HepG2 (cell line): ENCODE data around the gene ZDHHC8. TPM values are rescaled to one million over a fixed set of nuclear protein-coding genes. Genes with fewer than 3 reads are reported as not detected.

ENCODE experiments used
- ATAC-seq: fragments of 200-7000 bp; cut with Tn5 transposase; 3 replicates; pipeline ENCODE4 v1.9.1; 2020; ENCODE audit warnings: mild to moderate bottlenecking, moderate library complexity
- BruUV-seq: library from RNA; stranded (reverse); fragments of 400-500 nt; replicated peaks from 2 replicates; lab custom pipeline; 2021; lab: Mats Ljungman, UMichigan
- CTCF ChIA-PET: fragments of 300-600 bp; formaldehyde crosslinking; extraction: SDS; loops from one replicate; lab custom pipeline; 2021; ENCODE audit warnings: low total read pairs, inconsistent platforms, low intra/inter-chr PET ratio; lab: Yijun Ruan, JAX
- POLR2A ChIA-PET: fragments of 350-600 bp; sonication (Branson Sonifier 250); formaldehyde crosslinking; loops from one replicate; lab custom pipeline; 2020; ENCODE audit warnings: antibody characterized with exemption, inconsistent platforms; lab: Yijun Ruan, JAX
- DNase-seq: peaks from one replicate; pipeline ENCODE4 v3.0.0-alpha.2; 2015; ENCODE audit warnings: low spot score
- FAIRE-seq: peaks from 3 replicates; lab custom pipeline; 2011; peaks lifted over from hg19 to GRCh38; lab: Jason Lieb, UNC
- H2AFZ ChIP-seq: one replicate; pipeline ENCODE4 v1.6.1; 2011; ENCODE audit warnings: low read length, inconsistent platforms
- H3K27ac ChIP-seq: fragments of 300-600 bp; 3 replicates; pipeline ENCODE4 v1.8.0; 2011; ENCODE audit warnings: mixed run types, mild to moderate bottlenecking, mixed read lengths, low read length, inconsistent platforms; ENCODE audit not compliant: insufficient read depth; ENCODE audit errors: extremely low read length
- H3K27me3 ChIP-seq, 2 experiments: fragments of 200-600 bp in 1 of 2; 2 replicates in 1 of 2; 3 replicates in 1 of 2; pipeline versions ENCODE4 v1.6.0 to v1.8.0; 2011; ENCODE audit warnings: low read length in 2 of 2, mild to moderate bottlenecking in 2 of 2, moderate library complexity in 2 of 2, inconsistent platforms in 1 of 2; ENCODE audit not compliant: insufficient read depth in 2 of 2, control insufficient read depth in 1 of 2
- H3K36me3 ChIP-seq, 2 experiments: fragments of 200-600 bp in 1 of 2; replicated peaks in 1 of 2; 2 replicates in 1 of 2; 3 replicates in 1 of 2; pipeline versions ENCODE4 v1.5.1 to v1.8.0; 2011; ENCODE audit warnings: low read length in 2 of 2, inconsistent platforms in 1 of 2; ENCODE audit not compliant: insufficient read depth in 2 of 2, control insufficient read depth in 1 of 2
- H3K4me1 ChIP-seq: 2 replicates; pipeline ENCODE4 v1.5.1; 2012; ENCODE audit warnings: low read length, inconsistent platforms; ENCODE audit not compliant: insufficient read depth
- H3K4me2 ChIP-seq: 2 replicates; pipeline ENCODE4 v1.6.0; 2011; ENCODE audit warnings: low read depth, low read length, inconsistent platforms
- H3K4me3 ChIP-seq, 3 experiments: fragments of 200-600 bp in 1 of 3; sonication (generic), shearing (Covaris generic) in 1 of 3; replicated peaks in 1 of 3; 2 replicates each; pipeline ENCODE4 v1.5.1; 2011 to 2016; ENCODE audit warnings: low read length in 3 of 3, inconsistent platforms in 2 of 3, low read depth in 2 of 3, mild to moderate bottlenecking in 2 of 3, control low read depth in 1 of 3, mixed read lengths in 1 of 3; ENCODE audit not compliant: insufficient read depth in 1 of 3
- H3K79me2 ChIP-seq: one replicate; pipeline ENCODE4 v1.6.1; 2011; ENCODE audit warnings: low read length, inconsistent platforms; ENCODE audit not compliant: insufficient read depth
- H3K9ac ChIP-seq: 2 replicates; pipeline ENCODE4 v1.6.0; 2011; ENCODE audit warnings: mild to moderate bottlenecking, low read depth, low read length, inconsistent platforms; ENCODE audit not compliant: insufficient read depth
- H3K9me3 ChIP-seq: 2 replicates; pipeline ENCODE4 v1.5.1; 2012; ENCODE audit warnings: mild to moderate bottlenecking, low read length
- H4K20me1 ChIP-seq: 2 replicates; pipeline ENCODE4 v1.6.0; 2011; ENCODE audit warnings: inconsistent platforms, mild to moderate bottlenecking, low read length, moderate library complexity; ENCODE audit not compliant: insufficient read depth
- KDM3A ChIP-seq: IDR thresholded peaks from 2 replicates; pipeline ENCODE4 v1.6.1; 2018; ENCODE audit warnings: low read depth, missing compliant biosample characterization
- MEF2D ChIP-seq: sonication (generic); formaldehyde crosslinking; IDR thresholded peaks from 2 replicates; pipeline ENCODE4 v1.5.1; 2020; ENCODE audit warnings: mild to moderate bottlenecking, missing genetic modification reagents
- SIX1 ChIP-seq: sonication (generic); formaldehyde crosslinking; IDR thresholded peaks from 2 replicates; pipeline ENCODE4 v1.4.0; 2020; ENCODE audit warnings: missing genetic modification reagents, borderline replicate concordance
- SRF ChIP-seq: IDR thresholded peaks from 2 replicates; pipeline ENCODE4 v1.6.1; 2011; ENCODE audit warnings: mild to moderate bottlenecking, low read depth, low read length, moderate library complexity
- ZNF337 ChIP-seq: sonication (generic); formaldehyde crosslinking; IDR thresholded peaks from 2 replicates; pipeline ENCODE4 v1.5.1; 2020; ENCODE audit warnings: missing genetic modification reagents, low read depth, mild to moderate bottlenecking, borderline replicate concordance
- WGBS: methylation state at CpG from one replicate; pipeline ENCODE4 v1.1.6; 2017; ENCODE audit warnings: low lambda C conversion rate; 5-methylcytosine and 5-hydroxymethylcytosine counted together
- in situ Hi-C: cut with HindIII; loops from 2 replicates; pipeline ENCODE4 v1.10.0; 2017; ENCODE audit warnings: low pct_unique_long_range_greater_than_20kb; ENCODE audit not compliant: extremely low pct_ligation_motif_present
- intact Hi-C: fragments of 100-400 bp; cut with micrococcal nuclease; formaldehyde crosslinking; loops from one replicate; pipeline ENCODE4 v1.10.0; 2022; ENCODE audit not compliant: unreplicated experiment
- polyA plus RNA-seq, 8 experiments: library from polyadenylated mRNA; depleted of rRNA in 3 of 8; stranded (reverse) in 7 of 8; unstranded in 1 of 8; fragments of >200 nt; fragmentation: Illumina TruSeq in 4 of 8; extraction: Trizol in 4 of 8; gene quantifications; 2 replicates each; pipeline versions ENCODE4 v1.2.1 to v1.2.3, GENCODE V29; 2011 to 2016; ENCODE audit warnings: low read depth in 4 of 8, missing spikeins in 1 of 8, mixed read lengths in 1 of 8; ENCODE audit not compliant: insufficient read depth in 1 of 8
- total RNA-seq, 5 experiments: library from RNA; depleted of rRNA; stranded (reverse); fragments of >200 nt; fragmentation: Illumina TruSeq; extraction: Trizol; gene quantifications; 2 replicates each; pipeline ENCODE4 v1.2.3, GENCODE V29; 2016; ENCODE audit warnings: low read depth in 1 of 5
- TF ChIP-seq, protein P1 (sequence below): sonication (generic); formaldehyde crosslinking; IDR thresholded peaks from 2 replicates; pipeline ENCODE4 v1.4.0; 2020; ENCODE audit warnings: missing genetic modification reagents, borderline replicate concordance
- TF ChIP-seq, protein P2 (sequence below): sonication (generic); formaldehyde crosslinking; IDR thresholded peaks from 2 replicates; pipeline ENCODE4 v1.9.0; 2021; ENCODE audit warnings: missing genetic modification reagents, mild to moderate bottlenecking, borderline replicate concordance
- TF ChIP-seq, protein P3 (sequence below): sonication (generic); formaldehyde crosslinking; IDR thresholded peaks from 2 replicates; pipeline ENCODE4 v1.5.1; 2020; ENCODE audit warnings: mild to moderate bottlenecking, missing genetic modification reagents, moderate library complexity

The ZDHHC8 gene
- total and polyA plus RNA-seq, 2 of the 13 experiments (the other 11 are each of a cell fraction or from before 2014, with no cell fraction given), result 7.5 to 21.3 TPM

DNA sequence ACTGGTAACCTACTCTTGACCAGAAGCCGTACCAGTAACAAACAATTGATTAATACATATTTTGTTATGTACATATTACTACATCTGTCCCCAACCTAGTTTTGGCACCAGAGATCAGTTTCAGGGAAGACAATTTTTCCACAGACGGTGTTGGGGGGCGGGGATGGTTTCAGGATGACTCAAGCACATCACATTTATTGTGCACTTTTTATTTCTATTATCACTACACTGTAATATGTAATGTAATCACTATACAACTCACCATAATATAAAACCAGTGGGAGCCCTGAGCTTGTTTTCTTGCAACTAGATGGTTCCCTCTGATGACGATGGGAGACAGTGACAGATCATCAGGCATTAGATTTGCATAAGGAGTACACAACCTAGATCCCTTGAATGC lies 36.1 kb upstream of the ZDHHC8 start (continued):
- TF ChIP-seq, protein P1, sequence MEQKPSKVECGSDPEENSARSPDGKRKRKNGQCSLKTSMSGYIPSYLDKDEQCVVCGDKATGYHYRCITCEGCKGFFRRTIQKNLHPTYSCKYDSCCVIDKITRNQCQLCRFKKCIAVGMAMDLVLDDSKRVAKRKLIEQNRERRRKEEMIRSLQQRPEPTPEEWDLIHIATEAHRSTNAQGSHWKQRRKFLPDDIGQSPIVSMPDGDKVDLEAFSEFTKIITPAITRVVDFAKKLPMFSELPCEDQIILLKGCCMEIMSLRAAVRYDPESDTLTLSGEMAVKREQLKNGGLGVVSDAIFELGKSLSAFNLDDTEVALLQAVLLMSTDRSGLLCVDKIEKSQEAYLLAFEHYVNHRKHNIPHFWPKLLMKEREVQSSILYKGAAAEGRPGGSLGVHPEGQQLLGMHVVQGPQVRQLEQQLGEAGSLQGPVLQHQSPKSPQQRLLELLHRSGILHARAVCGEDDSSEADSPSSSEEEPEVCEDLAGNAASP, result no peak
- no peak for TF ChIP-seq SIX1 (CRISPR knock-in tag)
- TF ChIP-seq, protein P2, sequence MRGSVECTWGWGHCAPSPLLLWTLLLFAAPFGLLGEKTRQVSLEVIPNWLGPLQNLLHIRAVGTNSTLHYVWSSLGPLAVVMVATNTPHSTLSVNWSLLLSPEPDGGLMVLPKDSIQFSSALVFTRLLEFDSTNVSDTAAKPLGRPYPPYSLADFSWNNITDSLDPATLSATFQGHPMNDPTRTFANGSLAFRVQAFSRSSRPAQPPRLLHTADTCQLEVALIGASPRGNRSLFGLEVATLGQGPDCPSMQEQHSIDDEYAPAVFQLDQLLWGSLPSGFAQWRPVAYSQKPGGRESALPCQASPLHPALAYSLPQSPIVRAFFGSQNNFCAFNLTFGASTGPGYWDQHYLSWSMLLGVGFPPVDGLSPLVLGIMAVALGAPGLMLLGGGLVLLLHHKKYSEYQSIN (CRISPR knock-in tag), result no peak
- no peak for TF ChIP-seq MEF2D (CRISPR knock-in tag)
- TF ChIP-seq, all 625 proteins: peak for 0

DNA sequence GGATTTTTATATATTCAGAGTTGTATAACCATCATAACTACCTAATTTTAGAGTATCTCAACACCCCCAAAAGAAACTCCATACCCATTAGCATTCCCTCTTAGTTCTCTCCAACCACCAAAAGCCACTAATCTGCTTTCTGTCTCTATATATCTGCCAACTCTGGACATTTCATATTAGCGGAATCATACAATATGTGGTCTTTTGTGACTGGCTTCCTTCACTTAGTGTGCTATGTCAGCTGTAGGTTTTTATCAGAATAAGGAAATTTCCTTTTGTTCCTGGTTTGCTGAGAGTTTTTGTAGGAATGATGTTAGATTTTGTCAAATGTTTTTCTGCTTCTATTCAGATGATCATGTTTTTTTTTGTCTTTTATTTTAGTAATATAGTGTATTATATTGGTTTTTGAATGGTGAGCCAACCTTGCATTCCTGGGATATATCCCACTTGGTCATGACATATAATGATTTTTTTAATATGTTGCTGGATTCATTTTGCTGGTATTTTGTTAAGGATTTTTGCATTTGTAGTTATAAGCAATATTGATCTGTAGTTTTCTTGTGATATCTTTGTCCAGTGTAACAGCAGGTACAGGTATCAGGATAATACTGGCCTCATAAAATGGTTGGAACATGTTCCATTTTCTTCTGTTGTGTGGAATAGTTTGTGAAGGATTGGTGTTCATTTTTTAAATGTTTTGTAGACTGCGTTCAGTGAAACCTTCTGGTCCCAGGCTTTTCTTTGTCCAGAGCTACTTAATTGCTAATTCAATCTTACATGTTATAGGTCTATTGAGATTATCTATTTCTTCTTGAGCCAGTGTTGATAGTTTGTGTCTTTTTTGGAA lies 34.8 kb upstream of the ZDHHC8 start:
- peaks cover 13% of the 10 kb centered on the region for H3K79me2 ChIP-seq
- CTCF ChIA-PET, result no interaction called here
- H3K36me3 ChIP-seq, result peaks cover 38 to 89% of the 10 kb centered on the region in 2 experiments

More for the DNA sequence above, 34.8 kb upstream of the ZDHHC8 start:
- Histone ChIP-seq H3K4me1 (peaks cover 4% of the 10 kb centered on the region; the same call in 1 of the 2 replicates), H3K9ac (no peak overlapping the region), H3K27me3 (no peaks in the 10 kb centered on the region)
- no peak for DNase-seq
- WGBS, result 99% methylated on average over 2 of the region's 2 CpGs
- TF ChIP-seq ZNF337 (CRISPR knock-in tag), result no peak
- no peak for TF ChIP-seq SRF
- TF ChIP-seq, protein P3, sequence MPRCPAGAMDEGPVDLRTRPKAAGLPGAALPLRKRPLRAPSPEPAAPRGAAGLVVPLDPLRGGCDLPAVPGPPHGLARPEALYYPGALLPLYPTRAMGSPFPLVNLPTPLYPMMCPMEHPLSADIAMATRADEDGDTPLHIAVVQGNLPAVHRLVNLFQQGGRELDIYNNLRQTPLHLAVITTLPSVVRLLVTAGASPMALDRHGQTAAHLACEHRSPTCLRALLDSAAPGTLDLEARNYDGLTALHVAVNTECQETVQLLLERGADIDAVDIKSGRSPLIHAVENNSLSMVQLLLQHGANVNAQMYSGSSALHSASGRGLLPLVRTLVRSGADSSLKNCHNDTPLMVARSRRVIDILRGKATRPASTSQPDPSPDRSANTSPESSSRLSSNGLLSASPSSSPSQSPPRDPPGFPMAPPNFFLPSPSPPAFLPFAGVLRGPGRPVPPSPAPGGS (CRISPR knock-in tag), result no peak
- no peak for TF ChIP-seq KDM3A (CRISPR knock-in tag)
- TF ChIP-seq, all 625 proteins: peak for 0
- no peak overlapping the region for H3K4me3 ChIP-seq
- no peak overlapping the region for H3K27ac ChIP-seq
- FAIRE-seq (no peak), ATAC-seq (no peak)
- intact Hi-C loops, result no loop called here
- POLR2A ChIA-PET, result no interaction called here
- BruUV-seq, result no TSS peak
- H2AFZ ChIP-seq, result no peak overlapping the region
- H3K4me2 ChIP-seq, result no peak overlapping the region
- H4K20me1 ChIP-seq, result no peaks in the 10 kb centered on the region
- H3K9me3 ChIP-seq, result no peaks in the 10 kb centered on the region
- in situ Hi-C loops, result no loop called here
